GM04503 (cell line): ENCODE data around the gene UBFD1.
"Not testable (repeated sequence)": the region's sequence is repeated elsewhere in the genome, so short reads cannot be mapped to it uniquely, and the experiment has no call there.

ENCODE experiments used
- DNase-seq: peaks from one replicate; pipeline ENCODE4 v3.0.0-alpha.2; 2012; ENCODE audit warnings: low read depth

UBFD1 gene

DNA sequence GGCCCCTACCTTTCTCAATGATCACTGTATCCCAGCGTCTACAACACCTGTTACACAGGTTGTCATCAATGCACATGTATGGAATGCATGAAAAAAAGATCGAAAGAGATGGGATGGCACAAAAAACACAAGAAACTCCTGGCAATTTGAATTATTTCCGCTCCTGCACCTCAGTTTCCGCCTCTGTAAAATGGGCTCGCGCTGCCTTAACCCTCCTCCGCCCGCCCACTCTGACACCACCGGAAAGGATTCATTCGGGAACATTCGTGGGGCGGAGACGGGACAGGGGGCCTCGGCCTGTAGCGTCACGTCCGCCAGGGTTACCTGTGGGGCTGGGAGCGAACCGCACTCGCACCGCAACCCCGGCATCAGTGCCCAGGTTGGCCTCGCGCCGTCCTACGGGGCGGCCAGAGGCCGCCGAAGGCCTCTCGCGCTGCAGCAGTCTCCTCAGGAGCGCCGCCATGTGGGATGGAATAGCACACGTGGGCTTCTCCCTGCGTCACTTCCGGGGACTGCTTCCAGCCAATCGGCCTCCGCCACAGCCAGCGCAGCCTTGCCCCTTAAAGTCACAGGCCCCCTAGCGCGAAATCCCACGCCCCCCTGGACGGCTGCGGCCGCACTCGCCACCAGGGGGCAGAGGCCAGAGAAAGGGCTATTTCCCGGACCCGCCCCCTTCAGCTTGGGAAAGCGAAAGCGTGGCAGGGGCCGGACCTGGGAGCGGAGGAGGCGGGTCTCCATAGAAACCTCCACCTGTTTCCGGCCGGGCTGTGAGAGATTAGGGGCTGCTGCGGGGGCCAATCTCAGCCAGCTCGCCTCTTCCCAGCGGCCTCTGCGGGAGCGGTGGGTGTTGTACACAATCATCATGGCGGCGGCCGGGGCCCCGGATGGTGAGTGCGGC lies at the start of gene UBFD1, which contains the start of gene EARS2:
TSS of gene UBFD1 (plus strand) at position 847 of the 898 bp plus-strand sequence. CDS start at position 863, 16 bp downstream.
TSS of gene EARS2 (minus strand) at position 470 of the 898 bp plus-strand sequence. CDS start at position 463, 7 bp downstream.
- DNase-seq: peak; percentile 92

GRCh38 chr16:23508589-23509440 lies 48.7 kb upstream of the UBFD1 start:
- no peak for DNase-seq

DNA sequence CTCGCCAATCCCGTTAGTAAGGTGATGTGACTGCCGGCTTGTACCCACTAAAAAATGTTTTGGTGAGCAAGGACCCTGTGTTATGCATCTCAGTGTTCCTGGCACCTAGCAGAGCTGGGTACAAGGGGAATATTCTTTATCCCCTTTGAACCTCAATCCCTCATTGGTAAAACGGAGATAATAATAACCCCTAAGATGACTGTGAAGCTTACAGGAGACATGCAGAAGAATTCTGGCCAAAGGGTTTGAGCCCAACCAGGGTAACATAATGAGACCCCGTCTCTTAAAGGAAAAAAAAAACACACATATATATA lies 48.1 kb upstream of the UBFD1 start:
- no peak for DNase-seq

DNA sequence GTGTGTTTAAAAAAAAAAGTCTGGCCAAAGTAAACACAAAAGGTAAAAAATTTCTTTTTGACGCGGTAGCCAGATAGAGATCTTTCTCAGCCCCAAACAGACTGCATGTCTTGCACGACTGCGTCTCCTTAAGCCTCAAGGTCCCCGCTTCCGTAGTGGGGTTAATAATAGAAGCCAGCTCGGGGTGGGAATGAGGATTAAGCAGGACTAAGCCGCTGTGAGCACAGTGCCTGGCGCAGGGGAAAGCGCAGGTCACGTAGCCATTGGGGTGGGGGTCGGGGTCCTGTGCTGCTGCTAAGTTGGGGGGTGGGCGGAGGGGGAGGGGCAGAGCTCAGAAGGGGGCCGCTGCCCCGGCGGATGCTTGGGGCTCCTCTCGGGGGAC lies 47.8 kb upstream of the UBFD1 start:
- DNase-seq: no peak

- DNase-seq: no peak
Measured at GRCh38 chr16:23510164-23510914, 47.2 kb upstream of the UBFD1 start, which contains the start of gene GGA2. Gene GGA2 (minus strand): TSS chr16:23510494. CDS start chr16:23510411, 83 bp downstream.

DNA sequence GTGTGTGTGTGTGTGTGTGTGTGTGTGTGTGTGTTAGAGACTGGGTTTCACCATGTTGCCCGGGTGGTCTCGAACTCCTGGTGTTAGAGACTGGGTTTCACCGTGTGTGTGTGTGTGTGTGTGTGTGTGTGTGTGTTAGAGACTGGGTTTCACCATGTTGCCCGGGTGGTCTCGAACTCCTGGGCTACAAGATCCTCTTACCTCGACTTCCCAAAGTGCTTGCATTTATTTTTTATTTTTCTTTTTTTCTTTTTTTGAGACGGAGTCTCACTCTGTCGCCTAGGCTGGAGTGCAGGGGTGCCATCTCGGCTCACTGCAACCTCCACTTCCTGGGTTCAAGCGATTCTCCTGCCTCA lies 46.6 kb upstream of the UBFD1 start:
- not testable (repeated sequence) for DNase-seq

DNA sequence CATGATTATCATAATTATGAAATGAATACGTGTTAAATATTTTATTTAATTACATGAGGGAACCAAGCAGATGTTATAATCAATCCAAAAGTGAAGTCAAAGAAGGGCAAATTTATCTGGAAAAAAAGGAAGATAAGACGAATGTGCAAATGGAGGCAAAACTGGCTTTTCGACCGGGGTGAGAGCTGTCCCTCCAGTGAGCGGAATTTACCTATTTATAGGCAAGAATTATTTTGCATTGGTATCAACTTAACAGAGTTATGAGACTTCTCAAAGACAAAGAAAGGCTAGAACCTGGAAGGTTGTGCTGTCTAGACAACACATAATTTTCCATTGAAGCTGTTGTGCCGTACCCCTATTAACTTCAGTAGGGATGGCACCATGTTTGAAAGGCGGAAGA lies 45.8 kb upstream of the UBFD1 start:
- no peak for DNase-seq

- DNase-seq: no peak
Measured at GRCh38 chr16:23512168-23512695, 45.3 kb upstream of the UBFD1 start.

DNA sequence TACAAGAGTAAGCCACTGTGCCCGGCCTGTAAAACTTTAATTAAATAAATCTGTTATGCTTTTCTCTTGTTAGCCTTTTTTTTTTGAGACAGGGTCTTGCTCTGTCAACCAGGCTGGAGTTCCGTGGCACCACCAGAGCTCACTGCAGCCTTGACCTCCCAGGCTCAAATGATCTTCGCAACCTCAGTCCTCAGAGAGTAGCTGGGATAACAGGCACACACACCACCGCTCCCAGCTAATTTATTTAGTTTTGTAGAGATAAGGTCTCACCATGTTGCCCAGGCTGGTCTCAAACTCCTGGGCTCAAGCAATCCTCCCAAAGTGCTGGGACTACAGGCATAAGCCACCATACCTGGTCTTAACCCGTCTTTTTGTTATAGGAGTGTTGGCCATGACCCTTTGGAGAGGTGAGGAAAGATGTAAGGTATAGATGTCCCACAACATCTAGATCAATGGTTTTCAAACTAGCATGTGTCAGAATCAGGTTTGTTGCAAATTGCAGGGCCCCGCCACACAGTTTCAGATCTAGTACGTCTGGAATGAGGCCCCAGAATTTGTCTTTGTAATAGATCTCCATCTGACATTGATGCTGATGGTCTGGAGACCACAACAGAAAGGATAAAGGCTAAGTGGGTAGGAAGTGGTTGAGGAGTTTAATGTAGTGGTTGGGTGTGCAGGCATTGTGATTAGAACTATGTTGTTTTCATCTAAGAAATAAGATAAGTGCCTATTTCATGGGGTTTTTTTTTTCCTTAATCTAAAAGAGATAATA lies 43.0 kb upstream of the UBFD1 start:
- DNase-seq: no peak

DNA sequence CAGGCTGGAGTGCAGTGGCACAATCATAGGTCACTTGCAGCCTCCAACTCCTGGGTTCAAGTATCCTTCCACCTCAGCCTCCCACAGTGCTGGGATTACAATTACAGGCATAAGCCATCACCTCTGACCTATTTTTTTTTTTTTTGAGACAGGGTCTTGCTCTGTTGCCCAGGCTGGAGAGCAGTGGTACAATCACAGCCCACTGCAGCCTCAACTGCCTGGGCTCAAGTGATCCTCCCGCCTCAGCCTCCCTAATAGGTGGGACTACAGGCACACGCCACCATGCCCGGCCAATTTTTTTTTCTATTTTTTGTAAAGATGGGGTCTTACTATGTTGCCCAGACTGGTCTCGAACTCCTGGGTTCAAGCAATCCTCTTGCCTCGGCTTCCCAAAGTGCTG lies 41.6 kb upstream of the UBFD1 start:
- no peak for DNase-seq

GRCh38 chr16:23516366-23517137 lies 41.0 kb upstream of the UBFD1 start:
- DNase-seq: no peak

- no peak for DNase-seq
Measured at GRCh38 chr16:23518435-23518891, 39.1 kb upstream of the UBFD1 start.

GRCh38 chr16:23519282-23519681 lies 38.2 kb upstream of the UBFD1 start:
- no peak for DNase-seq

DNA sequence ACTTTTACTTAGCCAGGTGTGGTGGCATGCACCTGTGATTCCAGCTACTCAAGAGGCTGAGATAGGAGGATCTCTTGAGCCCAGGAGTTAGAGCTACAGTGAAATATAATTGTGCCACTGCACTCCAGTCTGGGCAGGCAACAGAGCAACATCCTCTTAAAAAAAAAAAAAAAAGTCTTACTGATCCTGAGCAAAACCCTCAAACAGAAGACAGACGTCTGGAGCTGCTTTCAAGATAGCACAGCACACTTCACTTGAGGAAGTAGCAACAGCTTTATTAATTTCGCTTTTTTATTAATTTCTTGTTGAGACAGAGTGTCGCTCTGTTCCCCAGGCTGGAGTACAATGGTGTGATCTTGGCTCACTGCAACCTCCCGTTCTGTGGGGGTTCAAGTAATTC lies 37.0 kb upstream of the UBFD1 start:
- no peak for DNase-seq

DNA sequence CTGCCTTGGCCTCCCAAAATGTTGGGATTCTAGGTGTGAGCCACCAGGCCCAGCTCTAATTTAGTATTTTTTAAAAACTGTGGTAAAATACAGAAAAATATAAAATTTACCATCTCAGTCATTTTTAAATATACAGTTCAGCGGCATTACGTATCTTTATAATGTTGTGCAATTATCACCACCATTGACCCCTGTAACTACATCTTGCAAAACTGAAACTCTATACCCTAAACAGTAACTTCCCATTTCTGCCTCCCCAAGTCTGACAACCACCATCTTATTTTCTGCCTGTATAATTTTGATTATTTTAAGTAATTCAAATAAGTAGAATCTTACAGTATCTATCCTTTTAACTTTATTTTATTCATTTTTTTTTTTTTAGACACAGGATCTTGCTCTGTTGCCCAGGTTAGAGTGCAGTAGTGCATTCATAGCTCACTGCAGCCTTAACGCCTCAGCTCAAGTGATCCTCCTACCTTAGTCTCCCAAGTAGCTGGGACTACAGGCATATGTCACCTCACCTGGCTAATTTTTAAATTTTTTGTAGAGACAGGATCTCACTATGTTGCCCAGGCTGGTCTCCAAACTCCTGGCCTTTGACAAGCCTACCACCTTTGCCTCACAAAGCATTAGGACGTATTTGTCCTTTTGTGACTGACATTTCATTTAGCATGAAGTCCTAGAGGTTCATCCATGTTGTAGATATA lies 36.3 kb upstream of the UBFD1 start:
- no peak for DNase-seq

DNA sequence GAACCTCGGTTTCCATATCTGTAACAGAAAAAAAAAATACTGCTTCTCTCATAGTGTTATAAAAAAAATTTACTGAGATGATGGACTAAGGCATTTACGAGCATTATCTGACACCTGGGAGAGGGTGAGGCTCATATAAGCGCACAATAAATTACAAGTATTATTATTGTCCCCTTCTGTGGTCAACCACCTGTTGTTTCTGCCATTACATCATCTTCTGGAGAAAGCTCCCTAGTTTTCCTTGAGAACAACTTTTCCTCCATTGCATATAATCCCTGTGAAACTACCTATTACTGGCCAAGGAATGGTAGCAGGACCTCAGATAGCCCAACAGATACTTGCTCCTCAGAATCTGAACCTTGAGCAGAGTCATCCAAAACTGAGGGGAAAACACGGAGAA lies 35.6 kb upstream of the UBFD1 start:
- DNase-seq: no peak

GRCh38 chr16:23523321-23523720 lies 34.2 kb upstream of the UBFD1 start:
- no peak for DNase-seq

- DNase-seq: no peak
Measured at GRCh38 chr16:23523876-23524385, 33.6 kb upstream of the UBFD1 start.

DNA sequence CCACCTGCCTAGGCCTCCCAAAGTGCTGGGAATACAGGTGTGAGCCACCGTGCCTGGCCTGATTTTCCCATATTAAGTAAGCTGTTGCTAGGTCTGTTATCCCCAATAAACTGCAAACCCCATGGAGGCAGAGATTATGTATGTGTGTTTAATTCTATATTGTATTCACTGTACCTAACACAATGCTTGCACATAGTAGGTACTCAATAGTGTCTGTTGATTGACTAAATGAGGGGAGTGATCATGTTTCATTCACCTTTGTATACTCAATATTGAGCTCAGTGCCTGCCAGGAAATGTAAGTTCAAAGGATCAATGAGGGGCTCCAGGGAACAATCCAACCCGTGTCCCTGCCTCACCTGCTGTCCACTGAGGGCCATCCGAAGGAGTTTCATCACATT lies 32.6 kb upstream of the UBFD1 start:
- no peak for DNase-seq
